ENCODE measurements around the gene DNAJC27. TPM values are rescaled to one million over a fixed set of nuclear protein-coding genes. Genes with fewer than 3 reads are reported as not detected.

The DNAJC27 gene
- total RNA-seq, 1 experiment from 2014 or later, result 5.1 TPM

DNA sequence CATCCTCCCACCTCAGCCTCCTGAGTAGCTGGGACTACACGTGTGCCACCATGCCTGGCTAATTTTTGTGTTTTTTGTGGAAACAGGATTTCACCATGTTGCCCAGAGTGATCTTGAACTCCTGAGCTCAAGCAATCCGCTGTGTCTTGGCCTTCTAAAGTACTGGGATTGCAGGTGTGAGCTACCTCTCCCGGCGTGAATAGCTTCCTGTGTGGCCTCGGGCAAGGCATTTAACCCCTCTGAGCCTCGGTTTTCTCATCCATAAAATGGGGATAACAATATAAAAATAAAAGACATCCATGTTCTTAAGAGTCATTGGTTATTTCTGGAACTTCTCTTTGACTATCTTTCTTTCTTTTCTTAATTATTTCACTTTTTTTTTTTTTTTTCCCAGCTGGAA, 32.4 kb downstream of the DNAJC27 start:
- Histone ChIP-seq H3K56ac (ENCODE audit: insufficient read length, low read depth, low read length) (no peak overlapping the region), H2BK120ac (ENCODE audit: low read depth, low read length, poor library complexity, severe bottlenecking) (no peak overlapping the region), H4K8ac (replicated peaks; ENCODE audit: insufficient read length, low read depth, low read length) (no peak overlapping the region), H2BK20ac (ENCODE audit: low read depth, low read length, poor library complexity, severe bottlenecking) (no peak overlapping the region), H3K9ac (ENCODE audit: extremely low read depth, insufficient read length, low read length) (no peak overlapping the region), H4K91ac (ENCODE audit: insufficient read length, low read depth, low read length) (no peak overlapping the region), H2BK12ac (ENCODE audit: insufficient read length, low read depth, low read length) (no peak overlapping the region), H2AK5ac (ENCODE audit: insufficient read length, low read length) (no peak overlapping the region), H3T11ph (ENCODE audit: low read length) (no peak overlapping the region), H3K27ac (ENCODE audit: insufficient read length, low read depth, low read length) (no peak overlapping the region), H2BK5ac (ENCODE audit: insufficient read length, low read length) (no peak overlapping the region), H3K79me1 (ENCODE audit: insufficient read depth, low read depth, low read length, poor library complexity, severe bottlenecking) (no peaks in the 10 kb centered on the region), H3K79me2 (ENCODE audit: insufficient read depth, low read length) (no peaks in the 10 kb centered on the region), H2AFZ (ENCODE audit: low read length) (no peak overlapping the region), H4K5ac (ENCODE audit: insufficient read length, low read depth, low read length) (no peak overlapping the region), H3K23ac (ENCODE audit: insufficient read length, low read depth, low read length) (no peak overlapping the region), H2BK15ac (ENCODE audit: low read depth, low read length) (no peak overlapping the region), H3K14ac (ENCODE audit: insufficient read depth, low read length) (no peak overlapping the region; the same call in 1 of the 2 replicates), H3K4me1 (ENCODE audit: insufficient read depth, low read length) (no peaks in the 10 kb centered on the region), H3K18ac (ENCODE audit: insufficient read length, low read depth, low read length) (no peak overlapping the region), H3K4me2 (ENCODE audit: insufficient read depth, insufficient read length, low read length) (no peak overlapping the region), H3K23me2 (ENCODE audit: insufficient read length, low read depth, low read length, poor library complexity, severe bottlenecking) (no peaks in the 10 kb centered on the region), H3K4ac (ENCODE audit: low read depth, low read length) (no peak overlapping the region), H3K27me3 (ENCODE audit: insufficient read depth, low read length) (no peaks in the 10 kb centered on the region), H3K9me3 (ENCODE audit: control insufficient read depth, low read depth, low read length) (no peaks in the 10 kb centered on the region), H4K20me1 (ENCODE audit: control insufficient read depth, insufficient read depth, insufficient read length) (no peaks in the 10 kb centered on the region)
- H3K27me3 Mint-ChIP-seq (ENCODE audit: low read depth), result no peaks in the 10 kb centered on the region; the same call in 1 of the 2 replicates
- H3K4me1 Mint-ChIP-seq, result no peaks in the 10 kb centered on the region
- no peaks in the 10 kb centered on the region for H3K9me3 Mint-ChIP-seq
- H3K27ac Mint-ChIP-seq, result no peak overlapping the region
- no peak for DNase-seq
- no CpG with 5 or more reads among the region's 6 CpGs for WGBS (ENCODE audit: extremely low coverage, insufficient read length, low lambda C conversion rate)
- H3K36me3 Mint-ChIP-seq (ENCODE audit: insufficient read depth in 1 of 3, low read depth in 3 of 3), result peaks cover 0 to 2% (median 0%) of the 10 kb centered on the region in 3 experiments; a peak in 2 of 7 replicates
- no peak overlapping the region for H3K4me3 Mint-ChIP-seq
- no peak for TF ChIP-seq CTCF (conservative IDR thresholded peaks at IDR 0.05)

Data from H9 (cell line).